ENCODE measurements around the gene REV3L.

DNA sequence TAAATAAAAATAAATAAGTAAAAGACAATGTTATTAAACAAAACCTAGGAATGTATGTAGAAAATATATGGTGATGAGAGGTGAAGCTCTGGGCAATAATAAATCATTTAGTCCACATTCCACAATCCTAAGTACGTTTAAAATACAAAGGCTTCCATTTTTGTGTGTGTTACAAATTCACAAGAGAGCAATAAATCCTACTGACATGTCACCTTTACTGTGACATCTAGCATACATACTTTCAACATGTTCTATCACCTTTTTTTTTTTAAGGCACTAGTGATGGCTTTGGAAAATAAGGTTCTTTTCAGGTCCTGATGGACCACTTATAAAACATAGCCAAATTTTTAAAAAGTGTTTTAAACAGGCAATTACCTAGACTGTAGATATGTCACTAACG lies 12.0 kb downstream of the REV3L start:
- TF ChIP-seq, protein P1, sequence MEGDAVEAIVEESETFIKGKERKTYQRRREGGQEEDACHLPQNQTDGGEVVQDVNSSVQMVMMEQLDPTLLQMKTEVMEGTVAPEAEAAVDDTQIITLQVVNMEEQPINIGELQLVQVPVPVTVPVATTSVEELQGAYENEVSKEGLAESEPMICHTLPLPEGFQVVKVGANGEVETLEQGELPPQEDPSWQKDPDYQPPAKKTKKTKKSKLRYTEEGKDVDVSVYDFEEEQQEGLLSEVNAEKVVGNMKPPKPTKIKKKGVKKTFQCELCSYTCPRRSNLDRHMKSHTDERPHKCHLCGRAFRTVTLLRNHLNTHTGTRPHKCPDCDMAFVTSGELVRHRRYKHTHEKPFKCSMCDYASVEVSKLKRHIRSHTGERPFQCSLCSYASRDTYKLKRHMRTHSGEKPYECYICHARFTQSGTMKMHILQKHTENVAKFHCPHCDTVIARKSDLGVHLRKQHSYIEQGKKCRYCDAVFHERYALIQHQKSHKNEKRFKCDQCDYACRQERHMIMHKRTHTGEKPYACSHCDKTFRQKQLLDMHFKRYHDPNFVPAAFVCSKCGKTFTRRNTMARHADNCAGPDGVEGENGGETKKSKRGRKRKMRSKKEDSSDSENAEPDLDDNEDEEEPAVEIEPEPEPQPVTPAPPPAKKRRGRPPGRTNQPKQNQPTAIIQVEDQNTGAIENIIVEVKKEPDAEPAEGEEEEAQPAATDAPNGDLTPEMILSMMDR (IDR thresholded peaks at IDR 0.05; ENCODE audit: low read length), result no peak
- TF ChIP-seq EZH2 (optimal IDR thresholded peaks at IDR 0.05; ENCODE audit: low read depth, low read length) (no peak), EZH2phosphoT487 (IDR thresholded peaks at IDR 0.05; ENCODE audit: low read length) (no peak)

Measured in MM.1S (cell line).